ENCODE measurements around the gene FRMD4A.

FRMD4A gene

GRCh38 chr10:13699216-13699615 is 631.5 kb downstream of the FRMD4A start:
- ATAC-seq (replicated peaks) = no peak
- peaks cover 8 to 76% of the 10 kb centered on the region in 2 donors for H3K27me3 Mint-ChIP-seq
- H3K9me3 Mint-ChIP-seq = no peaks in the 10 kb centered on the region
- H3K4me1 Mint-ChIP-seq (ENCODE audit: low read depth in 2 of 2) = no peaks in the 10 kb centered on the region
- no peak overlapping the region for H3K27ac Mint-ChIP-seq
- H3K36me3 Mint-ChIP-seq (ENCODE audit: insufficient read depth) = no peaks in the 10 kb centered on the region
- H3K4me3 Mint-ChIP-seq = no peak overlapping the region
- DNase-seq = no peak

DNA sequence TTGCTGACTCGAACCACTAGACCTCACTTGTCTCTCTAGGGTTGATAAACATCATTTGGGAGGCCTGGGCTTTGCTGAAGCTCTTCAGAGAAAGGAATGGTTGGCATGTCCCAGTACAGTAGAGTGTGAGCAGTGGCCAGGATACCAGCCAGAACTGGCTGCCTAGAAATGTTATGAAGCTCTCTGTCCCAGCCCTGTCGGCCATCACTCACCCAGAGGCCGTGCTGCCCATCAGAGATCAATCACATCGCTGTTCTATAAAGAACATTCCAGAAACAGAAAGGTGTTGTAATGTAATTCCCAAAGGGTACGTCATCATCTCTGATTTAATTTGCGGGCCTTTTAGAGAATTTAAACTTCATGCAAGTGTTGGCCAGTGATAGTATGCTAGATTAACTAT is 632.5 kb downstream of the FRMD4A start:
- H3K36me3 Mint-ChIP-seq (ENCODE audit: insufficient read depth) = no peaks in the 10 kb centered on the region
- no peak overlapping the region for H3K27ac Mint-ChIP-seq
- H3K4me1 Mint-ChIP-seq (ENCODE audit: low read depth in 2 of 2) = no peaks in the 10 kb centered on the region
- H3K9me3 Mint-ChIP-seq = no peaks in the 10 kb centered on the region
- H3K27me3 Mint-ChIP-seq = peaks cover 6 to 75% of the 10 kb centered on the region in 2 donors
- no peak overlapping the region for H3K4me3 Mint-ChIP-seq
- ATAC-seq (replicated peaks) = no peak
- DNase-seq = no peak

DNA sequence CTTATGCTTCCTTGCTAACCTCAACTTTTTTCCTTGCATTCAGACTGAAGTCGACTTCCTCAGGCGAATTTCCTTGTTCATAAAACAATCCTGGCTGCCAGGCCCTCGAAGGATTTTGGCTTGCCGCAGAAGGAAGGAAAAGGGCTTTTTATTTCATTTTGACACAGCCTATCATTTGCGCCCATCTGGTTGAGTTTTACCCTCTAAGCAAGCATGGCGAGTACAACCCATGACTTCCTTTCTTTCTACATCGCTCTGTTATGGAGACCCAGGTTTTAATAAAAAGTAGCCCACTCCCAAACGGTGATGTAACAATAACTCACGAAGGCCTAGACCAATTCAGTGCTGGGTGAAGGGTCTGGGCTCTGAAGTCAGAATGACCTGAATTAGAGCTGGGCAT is 634.7 kb downstream of the FRMD4A start:
- Mint-ChIP-seq H3K27me3 (peaks cover 6 to 54% of the 10 kb centered on the region in 2 donors), H3K4me3 (no peak overlapping the region), H3K9me3 (no peaks in the 10 kb centered on the region), H3K4me1 (ENCODE audit: low read depth in 2 of 2) (no peaks in the 10 kb centered on the region), H3K36me3 (ENCODE audit: insufficient read depth) (no peaks in the 10 kb centered on the region), H3K27ac (no peak overlapping the region)
- no peak for DNase-seq
- ATAC-seq (replicated peaks) = no peak

DNA sequence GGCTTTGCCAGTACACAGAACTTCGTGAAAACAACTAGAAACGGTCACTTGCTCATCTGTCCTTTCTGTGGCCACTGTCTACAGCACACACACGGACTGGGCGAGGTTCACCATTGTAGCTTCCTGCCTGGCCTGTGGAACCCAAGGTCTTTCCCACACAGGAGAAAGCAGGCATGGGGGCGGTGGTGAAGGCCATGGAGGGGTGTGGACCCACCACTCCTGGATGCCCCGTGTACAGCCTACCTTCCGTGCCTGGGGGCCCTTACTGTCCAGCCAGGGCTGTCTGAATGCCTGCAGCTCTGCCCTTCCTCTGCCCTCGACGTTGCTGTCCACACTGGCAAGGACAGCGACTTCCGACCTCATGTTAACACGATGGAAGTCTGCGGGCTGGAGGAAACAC is 635.1 kb downstream of the FRMD4A start:
- no peaks in the 10 kb centered on the region for H3K4me1 Mint-ChIP-seq (ENCODE audit: low read depth in 2 of 2)
- no peak overlapping the region for H3K4me3 Mint-ChIP-seq
- H3K9me3 Mint-ChIP-seq = no peaks in the 10 kb centered on the region
- no peak overlapping the region for H3K27ac Mint-ChIP-seq
- DNase-seq (no peak), ATAC-seq (replicated peaks) (no peak)
- no peaks in the 10 kb centered on the region for H3K36me3 Mint-ChIP-seq (ENCODE audit: insufficient read depth)
- peaks cover 6 to 49% of the 10 kb centered on the region in 2 donors for H3K27me3 Mint-ChIP-seq

DNA sequence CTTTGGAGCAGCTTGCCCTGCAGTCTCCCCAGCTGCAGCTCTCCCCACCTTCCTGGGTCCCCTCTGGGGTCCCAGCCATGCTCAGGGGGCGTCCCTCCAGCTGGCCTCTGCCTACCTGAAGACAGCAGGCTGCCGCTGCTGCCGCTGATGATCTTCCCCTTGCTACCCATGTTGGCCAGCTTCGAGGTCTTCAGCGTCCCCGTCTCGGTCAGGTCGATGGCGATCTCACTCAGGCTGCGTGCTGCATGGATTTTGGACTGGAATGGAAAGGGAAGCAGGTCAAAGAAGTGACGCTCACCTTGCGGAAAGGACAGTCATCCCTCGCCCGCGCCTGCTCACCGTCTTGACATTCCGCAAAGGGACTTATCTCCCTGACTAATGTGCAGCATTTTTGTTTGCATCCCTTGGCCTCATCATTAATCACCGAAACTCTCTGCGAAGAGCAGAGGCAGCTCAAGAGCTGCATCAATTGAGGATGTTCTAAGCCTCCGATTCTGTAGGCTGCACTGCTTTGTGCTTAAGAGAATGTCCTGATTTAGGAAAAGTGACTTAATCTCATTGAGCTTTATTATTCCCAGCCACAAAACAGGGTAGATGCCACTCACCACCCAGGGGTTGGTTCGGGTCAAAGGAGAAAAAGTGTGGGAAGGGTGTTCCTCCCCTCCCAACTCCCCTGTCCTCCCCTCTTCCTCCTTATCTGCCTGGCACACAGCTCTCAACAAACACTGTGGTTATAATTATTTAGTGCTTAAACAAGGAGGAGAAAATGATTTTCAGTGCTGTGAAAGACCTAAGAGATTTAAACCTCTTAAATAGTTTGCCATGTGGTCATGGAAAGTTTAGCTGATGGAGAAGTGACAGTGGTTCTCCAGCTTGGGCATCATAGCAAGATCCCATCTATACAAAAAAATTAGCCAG is 636.7 kb downstream of the FRMD4A start:
- no peaks in the 10 kb centered on the region for H3K9me3 Mint-ChIP-seq
- H3K27ac Mint-ChIP-seq = no peak overlapping the region
- ATAC-seq (replicated peaks) (no peak), DNase-seq (no peak)
- no peak overlapping the region for H3K4me3 Mint-ChIP-seq
- no peaks in the 10 kb centered on the region for H3K4me1 Mint-ChIP-seq (ENCODE audit: low read depth in 2 of 2)
- no peaks in the 10 kb centered on the region for H3K36me3 Mint-ChIP-seq (ENCODE audit: insufficient read depth)
- peaks cover 6 to 33% of the 10 kb centered on the region in 2 donors for H3K27me3 Mint-ChIP-seq

GRCh38 chr10:13690281-13690825 is 640.4 kb downstream of the FRMD4A start:
- no peak for DNase-seq
- Mint-ChIP-seq H3K4me3 (no peak overlapping the region), H3K4me1 (ENCODE audit: low read depth in 2 of 2) (no peaks in the 10 kb centered on the region), H3K27me3 (peaks cover 0 to 22% of the 10 kb centered on the region in 2 donors), H3K9me3 (no peaks in the 10 kb centered on the region), H3K27ac (no peak overlapping the region), H3K36me3 (ENCODE audit: insufficient read depth) (no peaks in the 10 kb centered on the region)
- no peak for ATAC-seq (replicated peaks)

GRCh38 chr10:13686331-13686752 is 644.4 kb downstream of the FRMD4A start:
- no peaks in the 10 kb centered on the region for H3K4me1 Mint-ChIP-seq (ENCODE audit: low read depth in 2 of 2)
- no peaks in the 10 kb centered on the region for H3K36me3 Mint-ChIP-seq (ENCODE audit: insufficient read depth)
- no peaks in the 10 kb centered on the region for H3K9me3 Mint-ChIP-seq
- DNase-seq = no peak
- peaks cover 15 to 37% of the 10 kb centered on the region in 2 donors for H3K27me3 Mint-ChIP-seq
- H3K27ac Mint-ChIP-seq = peak overlapping the region; percentile 6 to 56
- no peak for ATAC-seq (replicated peaks)
- H3K4me3 Mint-ChIP-seq = no peak overlapping the region

- Mint-ChIP-seq H3K27me3 (peaks cover 15 to 39% of the 10 kb centered on the region in 2 donors), H3K9me3 (no peaks in the 10 kb centered on the region), H3K4me3 (no peak overlapping the region), H3K27ac (peak overlapping the region in 1 of 2 donors; percentile 6), H3K36me3 (ENCODE audit: insufficient read depth) (no peaks in the 10 kb centered on the region), H3K4me1 (ENCODE audit: low read depth in 2 of 2) (no peaks in the 10 kb centered on the region)
- ATAC-seq (replicated peaks) = no peak
- no peak for DNase-seq
Observed at GRCh38 chr10:13685885-13686284, 644.8 kb downstream of the FRMD4A start.

GRCh38 chr10:13684806-13685482 is 645.8 kb downstream of the FRMD4A start:
- Mint-ChIP-seq H3K36me3 (ENCODE audit: insufficient read depth) (no peaks in the 10 kb centered on the region), H3K27ac (no peak overlapping the region), H3K9me3 (no peaks in the 10 kb centered on the region), H3K4me1 (ENCODE audit: low read depth in 2 of 2) (no peaks in the 10 kb centered on the region), H3K27me3 (peaks cover 15 to 39% of the 10 kb centered on the region in 2 donors), H3K4me3 (no peak overlapping the region)
- no peak for ATAC-seq (replicated peaks)
- no peak for DNase-seq

DNA sequence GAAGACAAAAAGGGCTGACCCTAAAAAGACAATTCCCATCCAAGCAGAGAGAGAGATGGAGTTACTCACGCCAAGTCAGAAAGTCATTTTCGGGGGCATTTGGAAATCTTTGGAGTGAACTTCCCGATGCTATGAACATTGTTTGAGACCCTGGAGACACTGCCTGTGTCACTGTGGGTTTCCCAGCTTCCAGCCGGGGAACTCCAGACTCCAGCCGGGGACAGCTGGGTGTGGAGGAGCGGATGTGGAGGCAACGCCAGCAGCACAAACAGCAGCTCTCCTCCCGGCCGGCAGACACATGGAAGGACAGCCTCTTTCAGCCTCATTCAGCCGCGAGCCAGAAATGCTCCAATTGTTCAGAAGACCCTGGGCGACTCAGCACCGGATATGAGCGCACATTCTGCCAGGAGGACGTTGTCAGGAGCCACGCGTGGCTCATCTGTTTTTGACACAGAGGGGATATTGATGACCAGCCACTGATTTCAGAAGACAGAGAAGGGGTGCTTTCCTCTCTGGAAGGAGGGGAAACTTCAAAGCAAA is 646.4 kb downstream of the FRMD4A start:
- no peaks in the 10 kb centered on the region for H3K4me1 Mint-ChIP-seq (ENCODE audit: low read depth in 2 of 2)
- H3K4me3 Mint-ChIP-seq = no peak overlapping the region
- H3K27me3 Mint-ChIP-seq = peaks cover 15 to 45% of the 10 kb centered on the region in 2 donors
- no peak overlapping the region for H3K27ac Mint-ChIP-seq
- no peaks in the 10 kb centered on the region for H3K9me3 Mint-ChIP-seq
- DNase-seq = no peak
- no peak for ATAC-seq (replicated peaks)
- H3K36me3 Mint-ChIP-seq (ENCODE audit: insufficient read depth) = no peaks in the 10 kb centered on the region

DNA sequence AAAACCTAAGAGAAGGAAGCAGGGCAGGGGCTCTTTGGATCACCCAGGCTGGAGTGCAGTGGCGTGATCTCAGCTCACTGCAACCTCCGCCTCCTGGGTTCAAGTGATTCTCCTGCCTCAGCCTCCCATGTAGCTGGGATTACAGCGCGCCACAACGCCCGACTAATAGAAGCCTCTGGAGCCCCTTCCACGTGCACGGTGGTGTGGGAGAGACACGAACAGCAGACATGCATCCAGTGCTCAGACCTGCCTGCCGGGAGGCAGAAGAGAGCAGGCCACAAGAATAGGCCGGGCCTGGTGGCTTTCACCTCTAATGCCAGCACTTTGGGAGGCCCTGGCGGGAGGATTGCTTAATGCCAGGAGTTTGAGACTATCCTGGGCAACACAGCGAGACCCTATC is 647.7 kb downstream of the FRMD4A start:
- Mint-ChIP-seq H3K9me3 (no peaks in the 10 kb centered on the region), H3K27ac (no peak overlapping the region), H3K4me3 (no peak overlapping the region), H3K27me3 (peaks cover 15 to 54% of the 10 kb centered on the region in 2 donors), H3K36me3 (ENCODE audit: insufficient read depth) (no peaks in the 10 kb centered on the region), H3K4me1 (ENCODE audit: low read depth in 2 of 2) (no peaks in the 10 kb centered on the region)
- no peak for DNase-seq
- no peak for ATAC-seq (replicated peaks)

DNA sequence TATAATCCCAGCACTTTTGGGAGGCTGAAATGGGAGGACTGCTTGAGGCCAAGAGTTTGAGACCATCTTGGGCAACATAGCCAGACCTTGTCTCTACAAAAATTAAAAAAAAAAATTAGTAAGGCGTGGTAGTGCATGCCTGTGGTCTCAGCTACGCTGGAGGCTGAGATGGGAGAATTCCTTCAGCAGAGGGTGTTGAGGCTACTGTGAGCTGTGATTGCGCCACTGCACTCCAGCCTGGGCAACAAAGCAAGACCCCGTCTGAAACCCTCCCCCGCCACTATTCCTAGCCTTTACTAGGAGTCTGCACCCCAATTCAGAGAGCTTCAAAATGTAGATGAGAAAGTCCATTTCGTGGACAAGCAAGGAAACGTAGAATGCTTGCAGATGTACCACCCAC is 648.8 kb downstream of the FRMD4A start:
- no peak for ATAC-seq (replicated peaks)

GRCh38 chr10:13681528-13681927 is 649.2 kb downstream of the FRMD4A start:
- Mint-ChIP-seq H3K36me3 (ENCODE audit: insufficient read depth) (no peaks in the 10 kb centered on the region), H3K4me3 (no peak overlapping the region), H3K27me3 (peaks cover 24 to 65% of the 10 kb centered on the region in 2 donors), H3K27ac (no peak overlapping the region), H3K9me3 (no peaks in the 10 kb centered on the region), H3K4me1 (ENCODE audit: low read depth in 2 of 2) (no peaks in the 10 kb centered on the region)
- DNase-seq (no peak), ATAC-seq (replicated peaks) (no peak)

More for the DNA sequence above, 648.8 kb downstream of the FRMD4A start:
- H3K36me3 Mint-ChIP-seq (ENCODE audit: insufficient read depth) = no peaks in the 10 kb centered on the region
- H3K9me3 Mint-ChIP-seq = no peaks in the 10 kb centered on the region
- H3K4me1 Mint-ChIP-seq (ENCODE audit: low read depth in 2 of 2) = no peaks in the 10 kb centered on the region
- no peak overlapping the region for H3K27ac Mint-ChIP-seq
- peaks cover 22 to 61% of the 10 kb centered on the region in 2 donors for H3K27me3 Mint-ChIP-seq
- no peak for DNase-seq
- no peak overlapping the region for H3K4me3 Mint-ChIP-seq
